WERI-Rb-1 (cell line): ENCODE results near the gene MIGA1.

Experiments used
- DNase-seq: peaks from one replicate; pipeline ENCODE4 v3.0.0-alpha.2; 2020
- H3K27ac ChIP-seq: fragments of 250-450 bp; sonication (Bioruptor Pico); 2 replicates; pipeline ENCODE4 v1.5.1; 2020; ENCODE audit warnings: mild to moderate bottlenecking, moderate library complexity
- H3K27me3 ChIP-seq: fragments of 250-450 bp; sonication (Bioruptor Pico); 2 replicates; pipeline ENCODE4 v1.5.1; 2021; ENCODE audit warnings: mild to moderate bottlenecking, low read depth, moderate library complexity; ENCODE audit not compliant: insufficient read depth, severe bottlenecking
- H3K36me3 ChIP-seq: fragments of 250-450 bp; sonication (Bioruptor Pico); 2 replicates; pipeline ENCODE4 v1.5.1; 2020; ENCODE audit warnings: mild to moderate bottlenecking, moderate library complexity
- H3K4me3 ChIP-seq: 2 replicates; pipeline ENCODE4 v1.5.1; 2011; ENCODE audit warnings: low read depth, mild to moderate bottlenecking, control low read depth, low read length
- H3K9me3 ChIP-seq: fragments of 250-450 bp; sonication (Bioruptor Pico); 2 replicates; pipeline ENCODE4 v1.5.1; 2021; ENCODE audit warnings: mild to moderate bottlenecking, moderate library complexity; ENCODE audit not compliant: severe bottlenecking
- CTCF ChIP-seq: IDR thresholded peaks from 2 replicates; pipeline ENCODE4 v1.5.1; 2011; ENCODE audit warnings: low read depth, mild to moderate bottlenecking, control low read depth, inconsistent platforms, low read length

MIGA1 gene

GRCh38 chr1:77847621-77848080, 68.2 kb downstream of the MIGA1 start:
- no peak for DNase-seq
- Histone ChIP-seq H3K4me3 (no peak overlapping the region), H3K9me3 (no peaks in the 10 kb centered on the region), H3K36me3 (peaks cover 7% of the 10 kb centered on the region; the same call in 1 of the 2 replicates), H3K27ac (no peak overlapping the region), H3K27me3 (no peaks in the 10 kb centered on the region)
- no peak for TF ChIP-seq CTCF

- no peaks in the 10 kb centered on the region for H3K27me3 ChIP-seq
- no peaks in the 10 kb centered on the region for H3K36me3 ChIP-seq
- TF ChIP-seq CTCF: no peak
- no peaks in the 10 kb centered on the region for H3K9me3 ChIP-seq
- no peak overlapping the region for H3K27ac ChIP-seq
- H3K4me3 ChIP-seq: no peak overlapping the region
- DNase-seq: no peak
Observed at GRCh38 chr1:77850082-77850481, 70.6 kb downstream of the MIGA1 start.

GRCh38 chr1:77857552-77857951, 78.1 kb downstream of the MIGA1 start:
- H3K27ac ChIP-seq: no peak overlapping the region

GRCh38 chr1:77858725-77859124, 79.3 kb downstream of the MIGA1 start:
- no peak for DNase-seq
- TF ChIP-seq CTCF: no peak
- H3K27me3 ChIP-seq: no peaks in the 10 kb centered on the region

More at GRCh38 chr1:77857552-77857951, 78.1 kb downstream of the MIGA1 start:
- Histone ChIP-seq H3K36me3 (no peaks in the 10 kb centered on the region), H3K4me3 (no peak overlapping the region), H3K9me3 (no peaks in the 10 kb centered on the region), H3K27me3 (no peaks in the 10 kb centered on the region)
- no peak for TF ChIP-seq CTCF
- DNase-seq: no peak

GRCh38 chr1:77859248-77859647, 79.8 kb downstream of the MIGA1 start:
- Histone ChIP-seq H3K36me3 (peaks cover under 1% of the 10 kb centered on the region; the same call in 1 of the 2 replicates), H3K9me3 (no peaks in the 10 kb centered on the region), H3K4me3 (no peak overlapping the region), H3K27me3 (no peaks in the 10 kb centered on the region), H3K27ac (no peak overlapping the region)
- no peak for TF ChIP-seq CTCF
- no peak for DNase-seq

More at GRCh38 chr1:77858725-77859124, 79.3 kb downstream of the MIGA1 start:
- Histone ChIP-seq H3K9me3 (no peaks in the 10 kb centered on the region), H3K4me3 (no peak overlapping the region), H3K36me3 (no peaks in the 10 kb centered on the region), H3K27ac (no peak overlapping the region)

GRCh38 chr1:77866296-77866695, 86.8 kb downstream of the MIGA1 start:
- no peak for DNase-seq
- no peak for TF ChIP-seq CTCF

More at GRCh38 chr1:77866296-77866695, 86.8 kb downstream of the MIGA1 start:
- Histone ChIP-seq H3K9me3 (no peaks in the 10 kb centered on the region), H3K36me3 (peaks cover 3% of the 10 kb centered on the region), H3K27ac (no peak overlapping the region), H3K27me3 (no peaks in the 10 kb centered on the region), H3K4me3 (no peak overlapping the region)
